CD4-positive, alpha-beta T cell treated with Interleukin-4 for 1 hour (primary cell): ENCODE data around the gene ARHGAP40.

Experiments used
- DNase-seq, 2 donors: peaks; one replicate each; pipeline ENCODE4 v3.0.0-alpha.2; 2020 to 2022

Gene ARHGAP40

DNA sequence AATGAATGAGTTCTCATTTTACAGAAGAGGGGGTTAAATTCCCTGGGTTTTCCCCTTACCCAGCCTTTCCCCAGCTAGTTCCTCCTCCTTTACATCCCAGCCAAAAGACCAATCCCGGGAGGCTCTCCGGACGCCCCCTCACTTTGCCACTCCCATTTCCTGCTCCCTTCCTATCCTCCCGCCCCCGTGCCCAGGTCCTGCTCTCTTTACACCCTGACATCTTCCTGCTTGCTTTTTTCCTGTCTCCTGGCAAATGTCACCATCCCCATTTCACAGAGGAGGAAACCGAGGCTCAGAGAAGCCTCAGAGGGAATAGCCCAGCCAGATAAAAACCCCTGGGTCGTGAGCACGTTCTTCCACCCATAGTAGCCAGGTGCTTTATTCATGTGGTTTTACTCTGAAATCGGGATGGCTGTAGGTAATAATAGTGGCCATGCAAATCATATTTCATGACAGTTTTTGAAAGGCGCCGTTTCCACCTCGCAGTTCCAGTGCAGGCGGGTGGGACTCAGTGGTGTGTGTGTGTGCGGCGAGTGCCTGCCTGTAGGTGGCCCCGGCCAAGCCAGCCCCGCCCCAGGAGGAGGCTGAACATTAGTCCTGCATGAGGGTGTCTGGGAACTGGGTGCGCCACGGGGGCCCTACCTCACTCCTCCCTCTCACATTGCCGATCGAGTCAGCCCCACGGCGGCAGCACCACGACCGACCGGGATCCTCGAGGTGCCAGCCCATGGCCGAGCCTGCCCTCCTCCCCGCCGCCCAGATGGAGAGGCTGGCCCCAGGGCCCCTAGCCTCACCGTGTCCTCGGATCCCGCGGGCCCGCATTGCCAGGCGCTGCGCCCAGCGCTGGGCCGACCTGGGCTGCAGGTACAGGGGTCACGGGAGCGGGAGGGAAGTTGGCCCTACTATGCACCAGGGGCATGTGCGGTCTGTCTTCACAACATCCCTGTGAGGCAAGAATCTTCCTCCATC lies at the start of gene ARHGAP40:
ARHGAP40 (plus strand) TSS at position 594 of the 969 bp plus-strand sequence.
- DNase-seq: no peak

DNA sequence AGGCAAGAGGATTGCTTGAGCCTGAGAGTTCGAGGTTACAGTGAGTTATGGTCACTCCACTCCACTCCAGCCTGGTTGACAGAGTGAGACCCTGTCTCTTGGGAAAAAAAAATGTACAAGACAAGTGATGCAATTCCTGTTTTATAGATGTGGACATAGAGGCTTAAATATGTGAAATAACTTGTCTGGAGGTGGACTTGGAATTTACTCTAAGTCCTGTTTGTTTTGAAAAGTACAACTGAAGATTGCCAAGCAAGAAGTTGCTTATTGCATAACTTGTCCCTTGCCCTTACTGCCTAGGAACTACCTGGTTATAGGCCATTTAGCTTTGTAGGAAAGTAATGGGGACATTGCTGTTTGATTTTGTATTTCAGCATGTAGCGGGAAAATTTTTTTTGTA lies 46.6 kb upstream of the ARHGAP40 start:
- DNase-seq: no peak

DNA sequence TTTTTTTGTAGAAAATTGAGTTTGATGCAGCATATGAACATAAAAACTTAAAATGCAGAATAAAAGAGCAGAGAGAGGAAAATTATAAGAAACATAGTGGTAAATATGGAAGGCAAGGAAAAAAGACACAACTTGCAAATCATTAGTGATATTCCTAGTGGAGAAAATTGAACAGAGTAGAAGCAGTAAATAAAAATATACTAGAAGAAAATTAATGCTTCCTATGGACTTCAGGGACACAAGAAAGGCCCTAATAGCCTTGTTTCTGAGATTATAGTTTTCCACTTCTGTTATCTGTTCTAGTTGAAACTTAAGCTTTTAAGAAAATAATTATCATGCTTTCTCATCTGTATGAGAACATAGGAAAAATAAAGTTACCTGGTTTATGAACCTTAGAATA lies 46.2 kb upstream of the ARHGAP40 start:
- no peak for DNase-seq

DNA sequence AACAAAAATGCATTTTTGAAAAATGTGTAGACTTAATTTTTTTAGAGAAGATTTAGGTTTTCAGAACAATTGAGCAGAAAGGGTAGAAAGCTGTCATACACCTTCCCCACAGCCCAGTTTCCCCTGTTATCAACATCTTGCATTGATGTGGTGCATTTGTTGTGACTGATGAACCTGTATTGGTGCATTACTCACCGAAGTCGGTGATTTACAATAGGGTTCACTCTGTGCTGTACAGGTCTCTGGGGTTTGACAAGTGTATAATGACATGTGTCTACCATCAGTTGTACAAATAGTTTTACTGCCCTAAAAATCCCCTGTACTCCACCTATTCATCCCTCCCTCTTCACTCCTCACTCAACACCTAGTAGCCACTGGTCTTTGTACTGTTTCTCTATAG lies 44.4 kb upstream of the ARHGAP40 start:
- no peak for DNase-seq

DNA sequence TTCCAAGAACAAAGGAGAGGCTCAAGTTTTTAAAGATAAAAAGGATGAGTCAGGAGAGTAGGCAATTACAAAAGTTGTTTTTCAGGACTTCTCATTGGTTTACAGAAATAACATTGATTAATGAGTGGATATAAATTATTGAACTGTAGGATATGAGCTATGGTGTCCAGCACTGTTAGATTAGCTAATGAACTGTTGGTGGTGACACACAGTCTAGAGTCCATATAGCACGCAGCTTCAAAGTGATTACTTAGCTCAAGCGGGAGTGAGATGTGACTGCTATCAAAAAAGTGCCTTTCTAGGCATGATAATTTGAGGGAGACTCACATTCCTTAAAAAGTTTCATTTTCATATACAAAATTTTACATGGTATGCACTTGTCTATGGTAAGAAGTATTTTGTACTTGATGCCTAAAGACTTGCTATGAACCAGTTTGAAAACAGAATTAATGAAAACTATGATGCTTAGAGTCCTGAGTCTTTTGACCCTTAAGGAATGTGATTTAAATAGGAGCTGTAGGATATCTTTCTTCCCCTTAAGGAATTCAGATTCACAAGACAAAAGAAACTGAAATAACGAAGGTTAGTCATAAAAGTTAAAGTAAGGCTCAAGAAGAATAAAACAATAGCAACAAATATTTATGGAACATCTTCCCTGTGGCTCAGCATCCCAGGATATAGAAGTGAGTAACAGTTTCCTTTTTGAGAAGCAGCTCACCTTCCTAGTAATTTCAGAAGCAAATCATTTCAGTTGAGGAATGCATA lies 42.8 kb upstream of the ARHGAP40 start:
- DNase-seq: no peak

DNA sequence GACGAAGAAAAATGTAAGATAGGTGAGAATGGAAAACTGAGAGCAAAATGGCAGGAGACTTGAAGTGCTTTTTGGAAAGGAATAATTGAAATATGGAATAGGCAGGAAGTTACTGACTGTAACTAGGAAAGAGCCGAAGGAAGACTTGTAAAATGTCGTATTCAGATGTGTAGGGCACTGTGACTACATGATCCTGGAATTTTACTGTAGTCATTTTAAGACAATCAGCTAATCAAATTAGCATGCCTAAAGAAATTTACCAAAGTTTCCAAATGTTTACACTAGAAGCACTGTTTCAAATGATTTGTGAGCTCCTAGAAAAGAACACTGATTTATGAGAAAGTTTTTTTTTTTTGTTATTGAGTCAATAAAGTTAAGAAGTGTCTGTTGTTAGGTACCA lies 41.8 kb upstream of the ARHGAP40 start:
- no peak for DNase-seq

DNA sequence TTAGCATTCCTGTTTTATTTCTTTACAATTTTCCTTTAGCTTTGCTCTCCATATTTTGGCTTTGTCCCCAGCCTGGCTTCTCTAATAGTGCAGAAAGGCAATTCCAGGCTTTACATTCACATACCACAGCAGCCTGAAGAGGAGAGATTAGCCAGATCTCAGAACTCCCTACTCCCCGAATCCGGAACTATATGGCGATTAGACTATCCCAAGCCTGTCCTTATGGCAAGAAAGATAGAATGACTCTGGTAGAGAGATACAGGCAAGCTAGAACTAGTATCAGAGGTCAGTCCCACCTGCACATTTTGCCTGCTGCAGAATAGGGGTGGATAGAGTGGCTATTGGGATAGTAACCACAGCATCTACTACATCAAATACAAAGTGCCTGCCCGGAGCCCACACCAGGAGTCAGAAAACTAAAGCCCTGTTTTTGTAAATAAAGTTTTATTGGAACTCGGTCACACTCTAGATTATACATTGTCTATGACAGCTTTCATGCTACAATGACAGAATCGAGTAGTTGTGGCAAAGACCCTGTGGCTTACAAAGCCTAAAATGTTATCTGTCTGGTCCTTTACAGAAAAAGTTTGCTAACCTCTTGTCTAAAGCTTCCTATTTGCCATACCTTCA lies 37.7 kb upstream of the ARHGAP40 start:
- DNase-seq: no peak

DNA sequence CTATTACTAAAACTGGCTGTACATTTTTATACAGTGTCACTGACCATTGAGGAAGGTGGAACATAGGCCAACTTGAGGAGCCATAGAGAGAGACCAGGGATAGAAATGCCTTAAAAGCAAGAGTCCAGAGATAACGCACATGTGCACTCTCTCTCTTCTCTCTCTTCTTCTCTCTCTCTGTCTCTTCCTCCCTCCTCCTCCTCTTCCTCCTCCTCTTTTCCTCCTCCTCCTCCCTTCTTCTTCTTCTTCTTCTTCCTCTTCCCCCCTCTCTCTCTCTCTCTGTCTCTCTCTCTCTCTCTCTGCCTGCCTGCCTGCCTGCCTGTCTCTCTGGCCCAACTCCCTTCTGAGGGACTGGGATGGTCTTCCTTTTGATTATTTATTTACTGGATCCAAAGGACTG lies 36.9 kb upstream of the ARHGAP40 start:
- DNase-seq: no peak

DNA sequence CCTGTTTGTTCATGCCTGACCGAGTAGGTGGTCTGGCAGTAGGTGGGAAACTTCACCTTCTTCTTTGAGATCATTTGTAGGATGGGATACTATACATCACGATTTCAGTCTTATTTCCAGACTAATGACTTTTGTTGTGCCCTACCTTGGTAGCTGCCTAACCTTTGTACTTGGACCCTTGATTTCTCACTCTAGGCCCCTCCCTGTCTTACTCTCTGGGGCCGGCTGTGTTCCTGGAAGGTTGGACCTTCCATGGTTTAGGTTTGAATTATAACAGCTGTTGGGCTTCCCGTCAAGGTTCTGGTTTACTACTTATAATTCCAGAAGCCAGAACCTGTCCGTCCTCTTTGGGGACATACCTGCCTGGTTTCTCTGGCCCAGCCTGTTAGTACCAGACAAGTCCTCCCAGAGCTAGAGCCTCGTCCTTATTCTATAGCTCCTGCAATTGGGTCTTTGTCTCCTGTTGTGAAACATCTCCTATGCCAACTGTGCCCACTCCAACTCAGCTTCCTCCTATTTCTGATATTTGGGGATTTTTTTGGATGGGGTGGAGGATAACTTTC lies 35.5 kb upstream of the ARHGAP40 start:
- DNase-seq: no peak

DNA sequence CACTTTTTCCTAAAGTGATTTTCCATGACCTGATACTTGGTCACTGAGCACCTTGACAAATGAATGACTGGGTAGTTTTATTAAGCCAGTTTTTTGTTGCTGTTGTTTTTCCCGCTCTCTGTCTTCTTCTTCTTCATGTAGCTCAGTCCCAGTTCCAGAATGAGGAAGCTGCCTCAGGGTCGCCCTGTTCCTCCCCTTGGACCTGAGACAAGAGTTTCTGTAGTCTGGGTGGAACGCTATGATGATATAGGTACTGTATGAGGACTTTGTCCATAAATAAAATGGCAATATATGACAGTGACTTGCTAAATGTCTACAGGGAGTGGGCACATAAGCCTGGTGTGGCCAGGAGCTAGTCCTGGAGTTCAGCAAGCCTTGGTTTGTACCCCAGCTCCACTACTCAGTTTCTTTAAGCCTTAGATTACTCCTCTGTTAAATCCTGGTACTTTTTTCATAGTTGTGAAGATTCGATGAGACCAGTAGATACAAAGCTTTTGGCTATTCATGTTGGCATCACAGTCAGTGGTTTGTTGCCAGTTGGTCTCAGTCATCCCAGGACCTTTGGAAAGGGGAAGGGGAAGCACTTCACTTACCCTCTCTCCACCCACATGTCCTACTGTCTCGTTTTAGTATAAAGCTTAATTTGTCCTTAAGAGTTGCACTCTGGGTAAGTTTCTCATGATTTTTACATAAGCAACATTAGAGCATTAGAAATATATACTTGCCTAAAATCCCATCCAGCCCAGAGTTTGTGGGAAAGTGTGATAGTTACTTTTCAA lies 31.7 kb upstream of the ARHGAP40 start:
- no peak for DNase-seq

DNA sequence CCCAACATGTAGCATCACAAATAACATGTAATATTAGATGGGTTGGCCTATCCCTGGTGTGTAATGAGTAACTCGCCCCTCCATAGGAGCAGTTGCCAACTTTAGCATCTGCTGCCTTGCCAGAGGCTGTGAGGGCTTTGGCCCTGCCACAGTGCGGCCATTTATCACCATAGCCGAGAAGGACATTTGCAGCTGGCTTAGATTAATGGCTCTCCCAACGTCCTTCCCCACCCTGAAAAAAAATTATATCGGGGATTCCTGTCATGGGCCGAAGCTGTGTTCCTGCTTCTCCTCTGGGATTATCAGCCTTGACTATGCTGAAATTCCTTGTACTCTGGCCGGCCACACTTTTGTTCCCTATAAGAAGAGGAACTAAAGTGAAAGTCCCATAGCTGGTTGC lies 28.2 kb upstream of the ARHGAP40 start:
- no peak for DNase-seq

DNA sequence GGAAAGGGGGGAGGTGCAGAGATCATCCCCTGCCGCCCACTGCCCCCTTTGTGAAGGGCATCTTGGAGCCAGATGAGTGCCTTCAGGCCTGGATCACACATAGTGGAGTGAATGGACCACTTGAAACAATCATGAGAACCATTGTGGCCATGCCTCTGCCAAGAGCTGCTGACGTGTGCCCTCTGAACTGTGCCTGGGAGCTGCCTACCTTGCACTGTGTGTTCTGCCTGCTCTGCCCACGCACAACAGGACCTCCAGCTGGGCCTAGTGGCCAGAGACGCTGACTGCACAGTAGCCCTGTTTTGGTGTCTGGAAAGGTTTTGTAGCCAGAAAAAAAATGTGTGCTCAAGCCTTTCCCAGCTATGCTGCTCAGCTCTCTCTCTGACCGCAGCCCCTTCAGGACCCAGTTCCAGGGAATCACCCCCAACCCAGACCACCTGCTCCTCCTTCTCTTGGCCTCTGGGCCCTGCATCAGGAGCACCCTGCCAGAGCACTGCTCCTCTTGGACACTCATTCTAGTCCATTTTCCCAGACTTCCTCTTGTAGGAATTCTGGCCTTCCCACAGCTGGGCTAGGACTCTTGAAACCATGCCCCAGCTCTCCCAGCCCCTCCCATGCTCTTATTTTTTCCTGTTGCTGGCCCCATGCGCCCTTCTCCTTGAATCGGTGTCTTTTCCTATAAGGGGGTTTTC lies 22.2 kb upstream of the ARHGAP40 start:
- DNase-seq: no peak

DNA sequence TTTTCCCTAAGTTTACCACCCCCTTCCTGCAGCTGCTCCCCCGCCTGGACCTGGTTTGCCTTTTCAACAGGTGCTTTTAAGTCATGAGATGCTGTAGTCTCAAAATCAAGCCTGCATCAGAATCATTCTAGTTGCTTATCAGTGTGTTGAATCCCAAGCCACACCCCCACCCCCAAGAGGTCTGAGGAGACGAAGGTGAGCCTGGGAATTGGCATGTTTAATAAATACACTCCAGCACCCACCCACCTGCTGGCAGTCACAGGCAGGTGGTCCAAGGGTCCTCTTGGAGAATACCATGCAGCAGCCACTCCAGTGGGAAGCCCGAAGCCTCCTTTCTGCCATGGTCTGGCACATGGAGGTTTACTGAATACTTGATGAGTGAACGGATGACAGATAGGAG lies 21.7 kb upstream of the ARHGAP40 start:
- DNase-seq: no peak

DNA sequence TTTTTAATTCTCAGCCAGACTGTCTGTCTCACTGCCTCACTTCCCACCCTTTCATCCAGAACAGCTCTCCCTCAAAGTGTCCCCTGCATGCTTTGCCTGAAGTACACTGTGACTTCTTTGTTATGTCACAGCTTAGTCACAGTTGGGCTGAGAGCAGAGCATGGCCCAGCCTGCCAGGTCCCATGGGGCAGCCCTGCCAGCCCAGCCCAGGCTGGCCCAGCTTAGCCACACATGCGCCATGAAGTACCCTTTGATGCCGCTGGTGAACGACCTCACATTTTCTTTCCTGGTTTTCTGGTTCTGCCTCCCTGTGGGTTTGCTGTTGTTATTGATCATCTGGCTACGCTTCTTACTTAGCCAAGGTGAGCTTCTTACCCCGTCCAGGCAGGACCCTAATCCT lies 20.6 kb upstream of the ARHGAP40 start, which contains the start of gene ADIG:
ADIG (plus strand) TSS at position 185 of the 400 bp plus-strand sequence; CDS start at position 239, 54 bp downstream.
- DNase-seq: no peak

DNA sequence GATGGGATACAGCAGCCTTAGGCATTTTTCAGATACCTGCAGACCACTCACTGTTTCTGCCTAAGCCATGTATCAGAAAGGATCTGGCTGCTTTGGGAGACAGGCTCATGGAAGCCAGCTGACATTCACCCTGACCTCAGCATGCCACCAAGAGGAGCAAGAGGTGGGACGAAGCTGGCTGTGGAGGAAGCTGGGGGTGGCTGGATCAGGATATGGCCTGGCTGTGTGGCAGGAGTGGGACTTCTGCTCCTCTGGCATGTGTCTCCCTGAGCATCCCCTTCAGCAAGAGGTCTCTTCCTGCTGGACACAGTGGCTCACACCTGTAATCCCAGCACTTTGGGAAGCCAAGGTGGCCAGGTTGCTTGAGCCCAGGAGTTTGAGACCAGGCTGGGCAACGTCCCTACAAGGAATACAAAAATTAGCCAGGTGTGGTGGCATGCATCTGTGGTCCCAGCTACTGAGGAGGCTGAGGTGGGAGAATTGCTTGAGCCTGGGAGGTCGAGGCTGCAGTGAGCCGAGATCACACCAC lies 19.7 kb upstream of the ARHGAP40 start:
- DNase-seq: no peak

DNA sequence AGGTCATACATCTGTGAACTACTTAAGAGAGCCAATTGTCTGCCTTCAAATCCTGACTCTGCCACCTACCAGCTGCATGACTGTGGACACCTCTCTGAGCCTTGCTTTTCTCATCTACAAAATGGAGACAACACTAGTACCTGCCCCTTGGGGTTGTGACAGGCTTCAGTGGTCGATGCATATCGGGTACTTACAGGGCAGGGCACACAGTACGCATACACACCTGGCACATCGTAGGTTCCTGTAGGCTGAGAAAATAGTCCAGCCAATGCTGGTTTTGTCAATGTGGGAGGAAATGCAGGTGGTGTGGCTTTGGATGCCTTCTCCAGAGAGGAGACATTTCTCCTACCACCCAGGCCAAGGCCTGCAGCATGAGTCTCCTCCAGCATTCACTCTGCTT lies 18.3 kb upstream of the ARHGAP40 start:
- no peak for DNase-seq

DNA sequence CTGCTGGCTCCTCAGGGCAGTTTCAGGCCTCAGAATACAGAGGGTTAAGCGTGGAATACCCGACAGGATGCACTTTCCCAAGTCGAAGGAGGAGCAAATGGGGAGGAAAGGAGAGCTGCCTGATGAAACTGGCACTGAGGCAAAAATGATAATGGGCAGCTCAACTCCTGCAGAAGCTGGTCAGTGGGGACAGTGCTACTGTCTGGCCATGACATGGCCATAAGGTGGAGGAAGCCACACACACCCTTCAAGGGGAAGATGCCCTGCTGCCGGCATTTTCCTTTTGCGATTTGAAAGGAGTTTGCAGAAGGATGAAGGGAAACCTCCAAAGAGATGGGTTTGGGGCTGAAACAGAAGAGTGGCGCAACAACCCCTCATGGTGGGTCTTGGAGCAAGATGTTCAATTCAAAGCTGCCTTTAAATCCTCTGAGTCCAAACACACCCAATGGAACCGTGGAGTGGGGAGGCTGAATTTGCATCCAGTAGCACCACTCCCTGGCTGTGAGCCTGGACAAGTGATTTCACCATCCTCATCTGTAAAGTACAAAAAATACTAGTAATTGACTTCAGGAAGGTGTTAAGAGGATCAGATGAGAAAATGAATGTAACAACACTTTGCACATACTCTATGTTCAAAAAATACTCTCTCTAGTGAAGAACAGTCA lies 17.4 kb upstream of the ARHGAP40 start:
- no peak for DNase-seq

DNA sequence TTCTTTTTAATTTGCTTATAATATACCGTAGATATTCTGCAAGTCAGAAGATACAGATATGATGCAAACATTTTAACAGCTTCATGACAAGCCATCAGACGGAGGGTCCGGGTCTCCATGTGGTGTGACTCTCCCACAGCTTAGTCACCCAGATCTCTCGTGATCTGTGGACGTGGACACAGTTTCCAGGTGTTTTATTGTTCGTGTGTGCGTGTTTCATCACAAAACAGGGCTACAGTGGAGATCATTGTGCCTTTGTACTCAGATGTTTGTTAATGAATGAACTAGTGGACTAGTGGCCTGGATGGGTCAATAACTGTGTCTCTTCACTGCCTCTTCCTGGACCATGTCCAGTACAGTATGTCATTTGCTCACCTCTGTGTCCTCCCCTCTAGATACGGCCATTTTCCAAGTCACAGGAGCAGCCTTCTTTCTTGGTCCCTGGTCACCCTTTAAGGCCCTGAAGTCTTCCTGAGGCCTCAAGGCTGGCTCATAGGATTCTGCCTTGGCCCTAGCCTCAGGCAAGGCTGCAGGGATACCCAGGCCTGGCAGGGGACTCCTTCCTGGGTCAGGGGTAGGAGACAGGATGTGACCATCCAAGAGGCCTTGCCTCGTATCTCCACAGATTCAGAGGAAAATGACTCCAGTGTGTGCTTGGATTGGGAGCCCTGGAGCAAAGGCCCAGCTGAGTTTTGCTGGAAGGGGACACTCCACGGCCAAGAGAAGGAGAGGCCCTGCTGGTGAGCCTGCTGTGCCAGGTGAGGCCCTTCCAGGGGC lies 16.0 kb upstream of the ARHGAP40 start:
- DNase-seq: no peak

DNA sequence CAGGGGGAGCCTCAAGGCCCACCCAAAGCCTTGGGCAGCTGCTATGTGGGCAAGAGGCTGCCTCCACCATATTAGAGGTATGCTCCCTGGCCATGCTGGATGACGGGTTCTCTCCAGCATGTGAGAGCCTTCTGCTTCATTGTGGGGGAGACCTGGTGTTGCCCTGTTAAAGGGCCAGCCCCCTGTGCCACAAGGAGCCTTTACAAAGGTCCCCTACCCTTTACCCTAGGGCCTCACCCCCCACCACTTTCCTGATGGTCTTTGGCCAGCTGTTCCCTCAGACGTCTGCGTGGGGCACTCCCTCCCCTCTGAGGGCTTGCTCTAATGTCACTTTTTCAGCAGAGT lies 15.5 kb upstream of the ARHGAP40 start:
- DNase-seq: no peak

DNA sequence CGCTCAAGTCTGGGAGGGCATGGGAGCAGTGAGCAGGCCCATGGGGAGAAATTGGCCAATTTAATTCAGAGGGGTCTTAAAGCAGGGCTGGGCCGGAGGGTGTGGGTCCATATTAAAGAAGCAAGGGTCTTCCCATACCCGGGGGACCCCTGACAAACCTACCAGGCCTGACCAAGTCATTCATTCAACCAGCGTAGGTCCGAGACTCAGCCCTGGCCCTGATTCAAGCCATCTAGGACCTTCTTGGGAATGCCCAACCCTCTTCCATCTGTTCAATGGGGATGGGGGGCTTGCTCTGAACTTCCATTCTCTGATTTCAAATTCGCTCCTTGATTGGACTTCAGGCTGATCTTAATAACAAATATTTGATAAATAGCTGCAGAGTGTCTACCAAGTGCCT lies 13.3 kb upstream of the ARHGAP40 start:
- DNase-seq: no peak
